Measurements from ENCODE around the gene LSM2. TPM values are rescaled to one million over a fixed set of nuclear protein-coding genes. Genes with fewer than 3 reads are reported as not detected.

LSM2 gene
- total RNA-seq, 2 experiments from 2014 or later: 78.4 to 82.6 TPM

DNA sequence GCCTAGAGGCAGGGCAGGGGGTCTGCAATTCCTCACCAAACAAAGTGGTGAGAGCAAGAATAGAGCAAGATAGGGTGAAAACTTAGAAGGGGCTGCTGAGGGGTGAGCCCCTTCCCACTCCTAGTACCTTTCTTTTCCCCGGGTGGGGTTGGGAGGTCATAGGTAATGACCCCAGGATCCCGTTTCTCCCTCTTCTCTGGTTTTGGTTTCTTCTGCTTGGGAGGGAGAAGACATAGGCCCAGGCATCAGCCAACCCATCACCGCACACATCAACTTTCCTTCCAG lies 14.7 kb downstream of the LSM2 start:
- TF ChIP-seq, protein P1, sequence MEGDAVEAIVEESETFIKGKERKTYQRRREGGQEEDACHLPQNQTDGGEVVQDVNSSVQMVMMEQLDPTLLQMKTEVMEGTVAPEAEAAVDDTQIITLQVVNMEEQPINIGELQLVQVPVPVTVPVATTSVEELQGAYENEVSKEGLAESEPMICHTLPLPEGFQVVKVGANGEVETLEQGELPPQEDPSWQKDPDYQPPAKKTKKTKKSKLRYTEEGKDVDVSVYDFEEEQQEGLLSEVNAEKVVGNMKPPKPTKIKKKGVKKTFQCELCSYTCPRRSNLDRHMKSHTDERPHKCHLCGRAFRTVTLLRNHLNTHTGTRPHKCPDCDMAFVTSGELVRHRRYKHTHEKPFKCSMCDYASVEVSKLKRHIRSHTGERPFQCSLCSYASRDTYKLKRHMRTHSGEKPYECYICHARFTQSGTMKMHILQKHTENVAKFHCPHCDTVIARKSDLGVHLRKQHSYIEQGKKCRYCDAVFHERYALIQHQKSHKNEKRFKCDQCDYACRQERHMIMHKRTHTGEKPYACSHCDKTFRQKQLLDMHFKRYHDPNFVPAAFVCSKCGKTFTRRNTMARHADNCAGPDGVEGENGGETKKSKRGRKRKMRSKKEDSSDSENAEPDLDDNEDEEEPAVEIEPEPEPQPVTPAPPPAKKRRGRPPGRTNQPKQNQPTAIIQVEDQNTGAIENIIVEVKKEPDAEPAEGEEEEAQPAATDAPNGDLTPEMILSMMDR (conservative IDR thresholded peaks at IDR 0.05; ENCODE audit: low read length): no peak
- TF ChIP-seq EZH2phosphoT487 (IDR thresholded peaks at IDR 0.05; ENCODE audit: borderline replicate concordance, low read depth, low read length): no peak
- Histone ChIP-seq H3K36me3 (ENCODE audit: insufficient read depth, low read length) (peaks cover 62% of the 10 kb centered on the region), H3K27ac (ENCODE audit: low read depth, low read length, poor library complexity, severe bottlenecking) (no peak overlapping the region), H3K4me1 (ENCODE audit: insufficient read depth, low read length, poor library complexity, severe bottlenecking) (peaks cover 60% of the 10 kb centered on the region), H3K4me2 (ENCODE audit: low read length) (no peak overlapping the region), H3K4me3 (ENCODE audit: low read depth, low read length, poor library complexity, severe bottlenecking) (no peak overlapping the region), H3K9me3 (ENCODE audit: low read length) (no peaks in the 10 kb centered on the region), H2AFZ (ENCODE audit: low read length) (no peak overlapping the region), H3K79me2 (ENCODE audit: insufficient read depth, low read depth, low read length) (peaks cover 40% of the 10 kb centered on the region), H3K9me2 (ENCODE audit: insufficient read depth, low read length) (no peaks in the 10 kb centered on the region), H4K20me1 (ENCODE audit: insufficient read depth, low read length) (no peaks in the 10 kb centered on the region)
- ChIA-PET CTCF (ENCODE audit: unreplicated experiment) (no interaction called here), POLR2A (no interaction called here)
- no peak for DNase-seq (ENCODE audit: low spot score)
- no TSS peak for BruUV-seq (replicated peaks)
- intact Hi-C loops (cut with micrococcal nuclease; ENCODE audit: unreplicated experiment): loop anchor here (10.0 kb wide), 1 partner anchor 247 kb away; the partner anchor contains the start of genes ATP6V1G2, DDX39B and NFKBIL1

DNA sequence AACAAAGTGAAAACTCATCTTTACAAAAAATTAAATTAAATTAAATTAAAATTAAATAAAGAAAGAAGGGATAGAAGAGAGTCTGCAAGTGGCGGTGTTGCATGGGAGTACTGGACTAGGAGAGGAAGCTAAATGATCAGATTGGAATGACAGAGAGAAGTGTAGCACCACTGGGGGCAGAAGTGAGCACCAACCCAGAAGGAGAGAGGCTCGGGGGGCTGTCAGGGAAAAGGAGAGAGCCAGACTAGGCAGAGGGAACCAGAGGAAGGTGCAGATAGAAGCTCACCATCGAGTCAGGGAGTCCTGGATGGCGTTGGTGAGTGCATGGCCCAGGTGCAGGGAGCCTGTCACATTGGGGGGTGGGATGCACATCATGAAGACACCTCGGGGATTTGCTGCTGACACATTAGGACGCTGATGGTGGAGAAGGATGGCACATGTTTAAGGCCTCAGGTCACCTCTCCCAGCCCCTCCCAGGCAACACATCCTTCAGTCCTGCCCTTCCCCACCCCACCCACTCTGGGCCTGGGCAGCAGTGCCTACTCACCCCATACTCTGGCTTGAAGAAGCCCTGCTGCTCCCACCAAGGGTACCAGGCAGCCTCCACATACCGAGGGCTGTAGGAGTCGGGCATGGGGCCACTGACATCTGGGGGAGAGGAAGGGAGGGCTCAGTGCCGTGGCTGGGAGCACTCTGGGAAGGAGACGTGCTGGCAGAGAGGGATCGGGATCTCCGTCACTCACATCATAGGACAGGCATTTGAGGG lies 15.3 kb downstream of the LSM2 start:
- H3K4me1 ChIP-seq (ENCODE audit: insufficient read depth, low read length, poor library complexity, severe bottlenecking): peaks cover 55% of the 10 kb centered on the region
- intact Hi-C loops (cut with micrococcal nuclease; ENCODE audit: unreplicated experiment): loop anchor here (10.0 kb wide), 1 partner anchor 247 kb away; the partner anchor contains the start of genes ATP6V1G2, DDX39B and NFKBIL1
- no TSS peak for BruUV-seq (replicated peaks)
- H4K20me1 ChIP-seq (ENCODE audit: insufficient read depth, low read length): no peaks in the 10 kb centered on the region
- CTCF ChIA-PET (ENCODE audit: unreplicated experiment): no interaction called here
- H3K27ac ChIP-seq (ENCODE audit: low read depth, low read length, poor library complexity, severe bottlenecking): no peak overlapping the region
- H3K9me2 ChIP-seq (ENCODE audit: insufficient read depth, low read length): no peaks in the 10 kb centered on the region
- H3K9me3 ChIP-seq (ENCODE audit: low read length): no peaks in the 10 kb centered on the region
- POLR2A ChIA-PET: no interaction called here
- peaks cover 40% of the 10 kb centered on the region for H3K79me2 ChIP-seq (ENCODE audit: insufficient read depth, low read depth, low read length)
- peaks cover 62% of the 10 kb centered on the region for H3K36me3 ChIP-seq (ENCODE audit: insufficient read depth, low read length)
- peak; percentile 58 for DNase-seq (ENCODE audit: low spot score)
- TF ChIP-seq, protein P1 (conservative IDR thresholded peaks at IDR 0.05; ENCODE audit: low read length): peak; percentile 81
- no peak for TF ChIP-seq EZH2phosphoT487 (IDR thresholded peaks at IDR 0.05; ENCODE audit: borderline replicate concordance, low read depth, low read length)
- H3K4me2 ChIP-seq (ENCODE audit: low read length): no peak overlapping the region
- no peak overlapping the region for H2AFZ ChIP-seq (ENCODE audit: low read length)
- no peak overlapping the region for H3K4me3 ChIP-seq (ENCODE audit: low read depth, low read length, poor library complexity, severe bottlenecking)

DNA sequence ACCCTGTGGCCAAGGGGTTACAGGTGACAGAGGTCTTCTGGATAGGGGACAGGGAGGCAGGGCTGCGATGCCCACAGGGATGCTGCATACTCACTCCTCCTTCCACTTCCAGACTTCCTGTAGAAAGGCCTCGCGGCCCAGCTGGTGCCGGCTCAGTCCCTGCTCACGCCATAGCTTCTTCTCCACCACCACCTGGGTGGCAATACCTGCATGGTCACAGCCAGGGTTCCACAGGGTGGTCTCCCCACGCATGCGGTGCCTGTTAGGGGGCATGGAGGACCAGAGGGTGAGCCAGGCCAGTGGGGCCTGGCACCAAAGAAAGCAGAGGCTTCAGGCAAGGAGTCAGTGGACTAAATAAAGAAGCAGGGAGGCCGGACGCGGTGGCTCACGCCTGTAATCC lies 21.3 kb downstream of the LSM2 start:
- peaks cover 10% of the 10 kb centered on the region; the same call in 1 of the 2 replicates for H3K79me2 ChIP-seq (ENCODE audit: insufficient read depth, low read depth, low read length)
- no peak overlapping the region for H3K4me2 ChIP-seq (ENCODE audit: low read length)
- BruUV-seq (replicated peaks): no TSS peak
- H3K9me3 ChIP-seq (ENCODE audit: low read length): no peaks in the 10 kb centered on the region
- peaks cover 25% of the 10 kb centered on the region for H3K4me1 ChIP-seq (ENCODE audit: insufficient read depth, low read length, poor library complexity, severe bottlenecking)
- DNase-seq (ENCODE audit: low spot score): no peak
- no peaks in the 10 kb centered on the region for H4K20me1 ChIP-seq (ENCODE audit: insufficient read depth, low read length)
- H2AFZ ChIP-seq (ENCODE audit: low read length): no peak overlapping the region
- TF ChIP-seq, protein P1 (conservative IDR thresholded peaks at IDR 0.05; ENCODE audit: low read length): no peak
- no peak for TF ChIP-seq EZH2phosphoT487 (IDR thresholded peaks at IDR 0.05; ENCODE audit: borderline replicate concordance, low read depth, low read length)
- ChIA-PET CTCF (ENCODE audit: unreplicated experiment) (no interaction called here), POLR2A (interaction anchor here (0.6 to 0.7 kb wide), 2 partner anchors 21 to 380 kb away, joined by 3 to 6 read pairs; partner anchors contain the start of gene LSM2)
- no peak overlapping the region for H3K27ac ChIP-seq (ENCODE audit: low read depth, low read length, poor library complexity, severe bottlenecking)
- intact Hi-C loops (cut with micrococcal nuclease; ENCODE audit: unreplicated experiment): loop anchor here (5.0 kb wide), 2 partner anchors 43 to 163 kb away; partner anchors contain the start of genes MSH5 and PRRC2A
- no peak overlapping the region for H3K4me3 ChIP-seq (ENCODE audit: low read depth, low read length, poor library complexity, severe bottlenecking)
- H3K36me3 ChIP-seq (ENCODE audit: insufficient read depth, low read length): peaks cover 90% of the 10 kb centered on the region
- no peaks in the 10 kb centered on the region for H3K9me2 ChIP-seq (ENCODE audit: insufficient read depth, low read length)
